Right lung (tissue), 5 donors: ENCODE measurements around the gene OPN1MW2. TPM values are rescaled to one million over a fixed set of nuclear protein-coding genes. Genes with fewer than 3 reads are reported as not detected.
"Not testable (repeated sequence)": the region's sequence is repeated elsewhere in the genome, so short reads cannot be mapped to it uniquely, and the experiment has no call there.

Experiments used
- DNase-seq, 2 donors: peaks; one replicate each; pipeline ENCODE4 v3.0.0-alpha.2; 2013
- polyA plus RNA-seq, 5 donors: library from polyadenylated mRNA; unstranded; fragments of 120-200 nt; gene quantifications; one replicate each; pipeline versions ENCODE4 v1.2.1 to v1.2.3, GENCODE V29; 2013; ENCODE audit warnings: inconsistent platforms in 1 of 5, low replicate concordance in 1 of 5; ENCODE audit not compliant: insufficient read length in 5 of 5, insufficient read depth in 1 of 5

OPN1MW2 gene
- polyA plus RNA-seq, 5 donors = not detected

- not testable (repeated sequence) for DNase-seq
These were observed 49.7 kb downstream of the OPN1MW2 start for GRCh38 chrX:154269245-154269644.

Other genes with a start within 250 kb of the OPN1MW2 start
- 10 to 100 TPM; 26.7 to 48.5 (median 31.9) TPM for gene HCFC1, start 247.9 kb upstream of the OPN1MW2 start, polyA plus RNA-seq
- 1 to 10 TPM; 4.6 to 6.8 (median 6.4) TPM for gene TMEM187, start 247.0 kb upstream of the OPN1MW2 start, polyA plus RNA-seq
- 10 to 100 TPM; 41.6 to 74.9 (median 48.0) TPM for gene IRAK1, start 199.9 kb upstream of the OPN1MW2 start, polyA plus RNA-seq
- 10 to 100 TPM; 24.2 to 32.5 (median 32.3) TPM for gene MECP2, start 122.0 kb upstream of the OPN1MW2 start, polyA plus RNA-seq
- not detected for gene OPN1LW, start 75.5 kb upstream of the OPN1MW2 start, polyA plus RNA-seq
- not detected for gene OPN1MW, start 37.2 kb upstream of the OPN1MW2 start, polyA plus RNA-seq
- gene OPN1MW3, start 37.8 kb downstream of the OPN1MW2 start, polyA plus RNA-seq = not detected
- gene TEX28, start 75.4 kb downstream of the OPN1MW2 start, polyA plus RNA-seq = not detected
- under 1 TPM; 0.28 to 0.37 (median 0.30) TPM for gene TKTL1, start 76.0 kb downstream of the OPN1MW2 start, polyA plus RNA-seq
- gene FLNA, start 154.9 kb downstream of the OPN1MW2 start, polyA plus RNA-seq = 100 to 1,000 TPM; 349 to 757 (median 422) TPM
- gene EMD, start 159.5 kb downstream of the OPN1MW2 start, polyA plus RNA-seq = 10 to 100 TPM; 52.8 to 84.2 (median 63.9) TPM
- 1,000 to 10,000 TPM; 4,389 to 5,989 (median 4,777) TPM for gene RPL10, start 178.6 kb downstream of the OPN1MW2 start, polyA plus RNA-seq
- gene DNASE1L1, start 189.5 kb downstream of the OPN1MW2 start, polyA plus RNA-seq = 10 to 100 TPM in 4 of 5 donors, 1 to 10 TPM in 1; 9.3 to 12.4 (median 10.5) TPM
- 10 to 100 TPM; 31.1 to 44.8 (median 37.6) TPM for gene TAFAZZIN, start 191.8 kb downstream of the OPN1MW2 start, polyA plus RNA-seq
- 100 to 1,000 TPM in 2 of 5 donors, 10 to 100 TPM in 3; 79.5 to 109 (median 96.3) TPM for gene ATP6AP1, start 208.9 kb downstream of the OPN1MW2 start, polyA plus RNA-seq
- gene GDI1, start 217.4 kb downstream of the OPN1MW2 start, polyA plus RNA-seq = 100 to 1,000 TPM; 108 to 164 (median 142) TPM
- gene FAM50A, start 224.4 kb downstream of the OPN1MW2 start, polyA plus RNA-seq = 10 to 100 TPM; 37.0 to 58.6 (median 48.1) TPM
- gene PLXNA3, start 238.5 kb downstream of the OPN1MW2 start, polyA plus RNA-seq = 10 to 100 TPM; 54.4 to 79.2 (median 63.2) TPM